K562 (cell line): Measurements from ENCODE around the gene CD9. TPM values are rescaled to one million over a fixed set of nuclear protein-coding genes. Genes with fewer than 3 reads are reported as not detected.

Experiments used
- ETV5 ChIP-seq: sonication (generic); formaldehyde crosslinking; IDR thresholded peaks from 2 replicates; pipeline ENCODE4 v1.4.0; 2020; ENCODE audit warnings: low read depth, mild to moderate bottlenecking, missing genetic modification reagents
- FOS ChIP-seq: IDR thresholded peaks from 3 replicates; pipeline ENCODE4 v1.6.1; 2011; ENCODE audit not compliant: insufficient read length; ENCODE audit errors: extremely low read depth
- FUS ChIP-seq: fragments of 200-400 bp; formaldehyde crosslinking; optimal IDR thresholded peaks from 2 replicates; pipeline ENCODE3; 2017; ENCODE audit warnings: low read depth, low read length
- HDAC6 ChIP-seq: IDR thresholded peaks from 2 replicates; pipeline ENCODE4 v1.6.1; 2012; ENCODE audit warnings: low read depth, mild to moderate bottlenecking, control low read depth, inconsistent platforms, low read length, moderate library complexity
- KAT8 ChIP-seq: fragments of 450-650 bp; IDR thresholded peaks from 2 replicates; pipeline ENCODE4 v1.6.1; 2016; ENCODE audit warnings: low read depth, mild to moderate bottlenecking
- NFE2L1 ChIP-seq: fragments of 450-650 bp; IDR thresholded peaks from 2 replicates; pipeline ENCODE4 v1.6.1; 2016; ENCODE audit warnings: missing genetic modification characterization, low read depth, mild to moderate bottlenecking, missing compliant biosample characterization, moderate library complexity, borderline replicate concordance
- NR2F6 ChIP-seq: fragments of 450-650 bp; formaldehyde crosslinking; IDR thresholded peaks from 2 replicates; pipeline ENCODE4 v1.4.0; 2020; ENCODE audit warnings: mild to moderate bottlenecking
- PML ChIP-seq: IDR thresholded peaks from 2 replicates; pipeline ENCODE4 v1.6.1; 2012; ENCODE audit warnings: low read length, inconsistent platforms
- RAD21 ChIP-seq, 2 experiments: fragments of 250-450 bp in 1 of 2; fragments of 450-650 bp in 1 of 2; sonication (Bioruptor Pico) in 1 of 2; formaldehyde crosslinking in 1 of 2; IDR thresholded peaks in 1 of 2; conservative IDR thresholded peaks in 1 of 2; 2 replicates each; pipeline versions ENCODE4 v1.4.0 to v1.8.0; 2020 to 2022; ENCODE audit warnings: mild to moderate bottlenecking in 2 of 2, moderate library complexity in 1 of 2
- RAD51 ChIP-seq: fragments of 450-650 bp; IDR thresholded peaks from 2 replicates; pipeline ENCODE4 v1.7.1; 2016; ENCODE audit warnings: low read depth, mild to moderate bottlenecking, borderline replicate concordance
- SMC3 ChIP-seq: conservative IDR thresholded peaks from 2 replicates; pipeline ENCODE4 v1.6.1; 2011; ENCODE audit warnings: low read depth, low read length, improper control_type of control experiment; ENCODE audit not compliant: insufficient read depth
- SRSF3 ChIP-seq: fragments of 200-400 bp; formaldehyde crosslinking; IDR thresholded peaks from 2 replicates; pipeline ENCODE4 v1.6.1; 2016; ENCODE audit warnings: mild to moderate bottlenecking, low read length, moderate library complexity; ENCODE audit not compliant: insufficient read depth
- TAF7 ChIP-seq: fragments of 450-650 bp; IDR thresholded peaks from 2 replicates; pipeline ENCODE4 v1.6.1; 2016; ENCODE audit warnings: missing genetic modification characterization, missing compliant biosample characterization
- TGIF2 ChIP-seq: sonication (generic); formaldehyde crosslinking; IDR thresholded peaks from 2 replicates; pipeline ENCODE4 v1.8.1; 2022; ENCODE audit warnings: mild to moderate bottlenecking, missing genetic modification reagents, moderate library complexity
- ZBTB1 ChIP-seq: sonication (generic); formaldehyde crosslinking; IDR thresholded peaks from 2 replicates; pipeline ENCODE4 v1.8.1; 2023; ENCODE audit warnings: missing genetic modification reagents, low read depth, mild to moderate bottlenecking, borderline replicate concordance
- ZNF57 ChIP-seq: fragments of 450-650 bp; formaldehyde crosslinking; IDR thresholded peaks from 2 replicates; pipeline ENCODE4 v1.4.0; 2020; ENCODE audit warnings: mild to moderate bottlenecking, moderate library complexity
- ZNF764 ChIP-seq: fragments of 250-450 bp; sonication (Bioruptor Pico); IDR thresholded peaks from 2 replicates; pipeline ENCODE4 v1.4.0; 2020; ENCODE audit warnings: low read depth, mild to moderate bottlenecking, moderate library complexity
- polyA plus RNA-seq, 8 experiments: library from polyadenylated mRNA; depleted of rRNA in 4 of 8; stranded (reverse) in 5 of 8; unstranded in 3 of 8; fragments of >200 nt; fragmentation: Nextera tagmentation in 2 of 8; fragmentation: Illumina TruSeq in 1 of 8; extraction: Ambion mirVana in 2 of 8; extraction: Trizol in 1 of 8; gene quantifications; 2 replicates each; pipeline versions ENCODE4 v1.2.1 to v1.2.3, GENCODE V29; 2011 to 2014; ENCODE audit warnings: inconsistent platforms in 1 of 8, missing spikeins in 1 of 8
- total RNA-seq, 7 experiments: library from RNA; depleted of rRNA in 6 of 7; stranded (reverse); fragments of >200 nt in 6 of 7; fragmentation: Illumina TruSeq in 2 of 7; extraction: Trizol in 2 of 7; gene quantifications; 2 replicates each; pipeline versions ENCODE4 v1.2.1 to v1.2.3, GENCODE V29; 2011 to 2021; ENCODE audit warnings: low replicate concordance in 1 of 7
- TF ChIP-seq, protein P1 (sequence below), 2 experiments: fragments of 450-650 bp; formaldehyde crosslinking in 1 of 2; IDR thresholded peaks; 2 replicates each; pipeline versions ENCODE4 v1.4.0 to v1.6.1; 2014 to 2020; ENCODE audit warnings: mild to moderate bottlenecking in 2 of 2, borderline replicate concordance in 1 of 2, low read depth in 1 of 2

CD9 gene
- total and polyA plus RNA-seq, 9 of the 15 experiments (the other 6 are each of a cell fraction or from before 2014, with no cell fraction given) = 0.43 to 5.6 (median 0.62) TPM

DNA sequence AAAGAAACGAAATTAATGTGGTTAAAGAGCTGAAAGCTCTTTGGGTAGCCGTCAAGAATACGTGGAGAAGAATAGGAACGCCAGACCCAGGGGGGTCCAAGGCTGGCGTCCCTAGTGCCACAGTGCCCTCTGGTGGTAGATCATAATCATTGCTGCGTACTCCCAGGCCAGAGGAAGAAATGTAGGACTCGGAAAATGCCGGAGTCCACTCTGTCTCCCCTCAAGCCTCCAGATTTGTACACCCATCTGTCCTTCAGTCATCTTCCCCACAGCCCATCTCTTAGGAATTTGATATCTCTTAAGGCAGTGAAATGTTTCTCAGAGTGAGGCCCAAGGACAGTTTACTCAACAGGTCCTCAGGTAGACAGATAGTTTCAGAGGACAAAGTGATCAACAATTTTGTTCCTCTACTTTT is 84.9 kb downstream of the CD9 start (continued):
- TF ChIP-seq, protein P1, sequence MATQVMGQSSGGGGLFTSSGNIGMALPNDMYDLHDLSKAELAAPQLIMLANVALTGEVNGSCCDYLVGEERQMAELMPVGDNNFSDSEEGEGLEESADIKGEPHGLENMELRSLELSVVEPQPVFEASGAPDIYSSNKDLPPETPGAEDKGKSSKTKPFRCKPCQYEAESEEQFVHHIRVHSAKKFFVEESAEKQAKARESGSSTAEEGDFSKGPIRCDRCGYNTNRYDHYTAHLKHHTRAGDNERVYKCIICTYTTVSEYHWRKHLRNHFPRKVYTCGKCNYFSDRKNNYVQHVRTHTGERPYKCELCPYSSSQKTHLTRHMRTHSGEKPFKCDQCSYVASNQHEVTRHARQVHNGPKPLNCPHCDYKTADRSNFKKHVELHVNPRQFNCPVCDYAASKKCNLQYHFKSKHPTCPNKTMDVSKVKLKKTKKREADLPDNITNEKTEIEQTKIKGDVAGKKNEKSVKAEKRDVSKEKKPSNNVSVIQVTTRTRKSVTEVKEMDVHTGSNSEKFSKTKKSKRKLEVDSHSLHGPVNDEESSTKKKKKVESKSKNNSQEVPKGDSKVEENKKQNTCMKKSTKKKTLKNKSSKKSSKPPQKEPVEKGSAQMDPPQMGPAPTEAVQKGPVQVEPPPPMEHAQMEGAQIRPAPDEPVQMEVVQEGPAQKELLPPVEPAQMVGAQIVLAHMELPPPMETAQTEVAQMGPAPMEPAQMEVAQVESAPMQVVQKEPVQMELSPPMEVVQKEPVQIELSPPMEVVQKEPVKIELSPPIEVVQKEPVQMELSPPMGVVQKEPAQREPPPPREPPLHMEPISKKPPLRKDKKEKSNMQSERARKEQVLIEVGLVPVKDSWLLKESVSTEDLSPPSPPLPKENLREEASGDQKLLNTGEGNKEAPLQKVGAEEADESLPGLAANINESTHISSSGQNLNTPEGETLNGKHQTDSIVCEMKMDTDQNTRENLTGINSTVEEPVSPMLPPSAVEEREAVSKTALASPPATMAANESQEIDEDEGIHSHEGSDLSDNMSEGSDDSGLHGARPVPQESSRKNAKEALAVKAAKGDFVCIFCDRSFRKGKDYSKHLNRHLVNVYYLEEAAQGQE (IDR thresholded peaks at IDR 0.05; ENCODE audit: borderline replicate concordance) = peak; percentile 87
- TF ChIP-seq, protein P1 (CRISPR knock-in tag; IDR thresholded peaks at IDR 0.05; ENCODE audit: low read depth) = no peak
- TF ChIP-seq RAD21 (CRISPR knock-in tag; conservative IDR thresholded peaks at IDR 0.05 in 1 of 2, IDR thresholded peaks at IDR 0.05 in 1 of 2) = peak; percentile 90 to 94
- TF ChIP-seq PML = no peak
- no peak for TF ChIP-seq ETV5
- no peak for TF ChIP-seq FUS
- TF ChIP-seq ZNF764 = no peak
- TF ChIP-seq HDAC6 = no peak
- TF ChIP-seq ZBTB1 (CRISPR knock-in tag) = no peak
- TF ChIP-seq TGIF2 (CRISPR knock-in tag) = no peak
- TF ChIP-seq SMC3 = peak; percentile 93
- TF ChIP-seq NFE2L1 (tag) = no peak
- no peak for TF ChIP-seq TAF7
- TF ChIP-seq FOS = no peak
- no peak for TF ChIP-seq ZNF57 (CRISPR knock-in tag)
- no peak for TF ChIP-seq SRSF3
- no peak for TF ChIP-seq NR2F6 (CRISPR knock-in tag)
- TF ChIP-seq RAD51 = no peak
- no peak for TF ChIP-seq KAT8
- TF ChIP-seq, all 486 proteins: peak for 10
